B cell (primary cell): Measurements from ENCODE around the gene IWS1.

Source experiments
- EZH2 ChIP-seq: IDR thresholded peaks from 2 replicates; pipeline ENCODE4 v1.6.1; 2012; ENCODE audit warnings: borderline replicate concordance, low read depth, mild to moderate bottlenecking, moderate library complexity, low read length; ENCODE audit not compliant: insufficient read depth, poor library complexity, severe bottlenecking
- TF ChIP-seq, protein P1 (sequence below): fragments of 200-600 bp; IDR thresholded peaks from one replicate; pipeline ENCODE4 v1.8.0; 2022; ENCODE audit warnings: antibody characterized with exemption, mild to moderate bottlenecking

DNA sequence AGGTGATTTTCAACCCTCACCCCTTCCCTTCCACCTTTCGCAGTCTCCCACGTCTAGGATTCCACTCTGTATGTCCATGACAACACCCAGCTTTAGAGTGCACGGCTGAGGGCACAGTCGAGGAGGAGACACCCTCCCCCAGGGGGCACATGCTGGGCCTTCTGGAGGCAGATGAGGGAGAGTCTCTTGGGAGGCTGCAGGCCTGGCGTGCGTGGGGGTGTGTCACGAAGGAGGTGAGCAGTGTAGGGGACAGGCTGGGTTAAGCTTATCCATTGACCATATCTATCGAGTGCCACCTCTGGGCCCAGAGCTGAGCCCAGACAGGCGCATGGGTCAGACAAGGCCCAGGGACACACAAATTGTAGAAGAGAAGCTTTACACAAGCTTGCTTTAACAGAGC, 89.2 kb downstream of the IWS1 start:
- TF ChIP-seq, protein P1, sequence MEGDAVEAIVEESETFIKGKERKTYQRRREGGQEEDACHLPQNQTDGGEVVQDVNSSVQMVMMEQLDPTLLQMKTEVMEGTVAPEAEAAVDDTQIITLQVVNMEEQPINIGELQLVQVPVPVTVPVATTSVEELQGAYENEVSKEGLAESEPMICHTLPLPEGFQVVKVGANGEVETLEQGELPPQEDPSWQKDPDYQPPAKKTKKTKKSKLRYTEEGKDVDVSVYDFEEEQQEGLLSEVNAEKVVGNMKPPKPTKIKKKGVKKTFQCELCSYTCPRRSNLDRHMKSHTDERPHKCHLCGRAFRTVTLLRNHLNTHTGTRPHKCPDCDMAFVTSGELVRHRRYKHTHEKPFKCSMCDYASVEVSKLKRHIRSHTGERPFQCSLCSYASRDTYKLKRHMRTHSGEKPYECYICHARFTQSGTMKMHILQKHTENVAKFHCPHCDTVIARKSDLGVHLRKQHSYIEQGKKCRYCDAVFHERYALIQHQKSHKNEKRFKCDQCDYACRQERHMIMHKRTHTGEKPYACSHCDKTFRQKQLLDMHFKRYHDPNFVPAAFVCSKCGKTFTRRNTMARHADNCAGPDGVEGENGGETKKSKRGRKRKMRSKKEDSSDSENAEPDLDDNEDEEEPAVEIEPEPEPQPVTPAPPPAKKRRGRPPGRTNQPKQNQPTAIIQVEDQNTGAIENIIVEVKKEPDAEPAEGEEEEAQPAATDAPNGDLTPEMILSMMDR, result no peak
- TF ChIP-seq EZH2, result no peak
